ENCODE measurements around the gene B3GNT7.
"Not testable (repeated sequence)": the region's sequence is repeated elsewhere in the genome, so short reads cannot be mapped to it uniquely, and the experiment has no call there.

The B3GNT7 gene

DNA sequence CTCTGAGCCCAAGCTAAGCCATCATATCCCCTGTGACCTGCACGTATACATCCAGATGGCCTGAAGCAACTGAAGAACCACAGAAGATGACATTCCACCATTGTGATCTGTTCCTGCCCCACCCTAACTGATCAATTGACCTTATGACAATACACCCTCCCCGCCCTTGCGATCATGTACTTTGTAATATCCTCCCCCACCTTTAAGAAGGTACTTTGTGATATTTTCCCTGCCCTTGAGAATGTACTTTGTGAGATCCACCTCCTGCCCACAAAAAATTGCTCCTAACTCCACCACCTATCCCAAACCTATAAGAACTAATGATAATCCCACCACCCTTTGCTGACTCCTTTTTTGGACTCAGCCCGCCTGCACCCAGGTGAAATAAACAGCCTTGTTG, 34.9 kb downstream of the B3GNT7 start:
- DNase-seq = not testable (repeated sequence)

DNA sequence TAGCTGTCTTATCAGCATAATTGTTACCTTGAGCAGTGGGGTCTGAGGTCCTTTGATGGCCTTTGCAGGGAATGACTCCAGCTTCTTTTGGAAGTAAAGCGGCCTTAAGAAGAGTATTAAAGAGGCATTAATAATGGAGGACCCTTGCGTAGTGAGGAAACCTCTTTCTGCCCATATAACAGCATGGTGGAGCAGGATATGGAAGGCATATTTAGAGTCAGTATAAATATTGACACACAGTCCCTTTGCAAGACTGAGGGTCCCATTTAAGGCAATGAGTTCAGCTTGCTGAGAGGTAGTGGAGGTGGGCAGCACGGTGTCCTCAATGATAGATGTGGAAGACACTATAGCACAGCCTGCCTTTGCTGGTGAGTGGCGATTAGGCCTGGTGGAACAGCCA, 36.1 kb downstream of the B3GNT7 start:
- no peak for DNase-seq

DNA sequence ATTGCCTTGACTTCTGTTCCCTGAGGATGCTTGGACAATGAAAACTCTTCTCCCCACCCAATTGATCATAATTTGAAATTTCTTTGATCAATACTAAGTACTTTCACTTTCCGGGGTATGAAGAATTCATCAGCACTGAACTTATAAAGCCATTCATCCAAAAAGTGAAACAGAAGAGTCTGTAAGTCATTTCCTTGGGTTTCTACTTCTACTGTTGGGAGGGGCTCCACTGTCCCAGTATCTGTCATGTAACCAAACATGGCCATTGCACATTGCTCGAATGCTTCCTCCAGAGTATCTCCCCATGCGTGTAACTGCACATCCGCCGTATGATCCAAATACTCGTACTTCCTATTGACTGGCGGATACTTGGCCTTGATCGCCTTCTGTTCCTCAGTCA, 38.5 kb downstream of the B3GNT7 start:
- DNase-seq = no peak

DNA sequence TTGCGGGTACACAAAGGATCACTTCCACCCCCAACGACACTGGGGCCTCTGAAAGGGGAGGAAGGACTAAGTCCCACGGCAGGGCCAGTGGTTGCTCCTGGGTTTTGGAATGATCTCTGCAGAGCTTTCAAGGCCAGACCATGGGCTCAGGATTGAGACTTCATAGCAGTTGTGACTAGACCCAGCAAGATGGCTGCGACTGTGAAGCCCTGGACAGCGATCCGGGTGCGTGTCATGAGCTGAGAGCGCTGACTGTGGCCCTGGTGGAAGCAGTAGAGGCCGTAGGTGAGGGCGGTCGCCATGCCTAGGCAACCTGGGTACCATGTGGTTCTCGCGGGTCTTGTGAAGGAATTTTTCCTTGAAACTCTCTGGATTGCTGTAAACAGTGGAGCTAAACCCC, 41.4 kb downstream of the B3GNT7 start:
- DNase-seq = no peak

DNA sequence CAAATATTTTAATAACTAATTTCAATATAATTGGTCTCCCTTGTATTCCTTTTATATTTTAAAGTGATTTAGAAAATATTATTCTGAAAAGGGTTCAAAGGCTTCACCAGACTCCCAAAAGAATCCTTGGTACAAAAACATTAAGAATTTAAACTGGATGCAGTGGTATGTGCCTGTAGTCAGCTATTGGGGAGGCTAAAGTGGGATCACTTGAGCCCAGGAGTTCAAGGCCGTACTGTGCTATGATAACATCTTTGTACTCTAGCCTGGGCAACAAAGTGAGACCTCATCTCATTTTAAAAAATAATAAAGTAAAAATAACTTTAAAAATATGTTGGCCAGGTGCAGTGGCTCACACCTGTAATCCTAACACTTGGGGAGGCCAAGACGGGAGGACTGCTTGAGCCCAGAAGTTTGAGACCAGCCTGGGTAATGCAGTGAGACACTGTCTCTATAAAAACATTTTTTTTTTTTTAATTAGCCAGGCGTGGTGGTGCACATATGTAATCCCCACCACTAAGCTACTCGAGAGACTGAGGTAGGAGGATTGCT, 54.1 kb downstream of the B3GNT7 start:
- DNase-seq = no peak

DNA sequence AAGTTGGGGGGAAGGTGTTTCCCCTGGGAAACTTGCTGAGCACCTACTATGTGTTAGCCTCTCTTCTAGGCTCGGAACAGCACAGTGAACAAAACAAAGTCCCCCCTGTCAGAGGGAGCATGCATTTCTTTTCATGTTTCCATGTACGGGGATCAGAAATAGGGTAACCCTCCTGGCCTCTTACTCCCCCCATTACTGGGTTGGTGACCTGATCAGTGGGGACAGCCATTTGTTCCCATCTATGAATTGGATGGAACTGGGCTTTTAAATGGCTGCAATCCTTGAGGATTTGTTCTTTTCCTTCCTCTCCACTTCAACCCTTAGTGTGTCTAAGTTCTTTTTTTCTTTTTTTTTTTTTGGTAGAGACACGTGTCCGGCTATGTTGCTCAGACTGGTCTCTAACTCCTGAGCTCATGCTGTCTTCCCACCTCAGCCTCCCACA, 55.1 kb downstream of the B3GNT7 start:
- no peak for DNase-seq

Measured in NCI-H1930 (cell line).